B cell (primary cell): Measurements from ENCODE around the gene ACP5.

Experiments used
- CTCF ChIP-seq: fragments of 200-600 bp; IDR thresholded peaks from one replicate; pipeline ENCODE4 v1.8.0; 2022; ENCODE audit warnings: antibody characterized with exemption, mild to moderate bottlenecking
- EZH2 ChIP-seq: IDR thresholded peaks from 2 replicates; pipeline ENCODE4 v1.6.1; 2012; ENCODE audit warnings: borderline replicate concordance, low read depth, mild to moderate bottlenecking, moderate library complexity, low read length; ENCODE audit not compliant: insufficient read depth, poor library complexity, severe bottlenecking

DNA sequence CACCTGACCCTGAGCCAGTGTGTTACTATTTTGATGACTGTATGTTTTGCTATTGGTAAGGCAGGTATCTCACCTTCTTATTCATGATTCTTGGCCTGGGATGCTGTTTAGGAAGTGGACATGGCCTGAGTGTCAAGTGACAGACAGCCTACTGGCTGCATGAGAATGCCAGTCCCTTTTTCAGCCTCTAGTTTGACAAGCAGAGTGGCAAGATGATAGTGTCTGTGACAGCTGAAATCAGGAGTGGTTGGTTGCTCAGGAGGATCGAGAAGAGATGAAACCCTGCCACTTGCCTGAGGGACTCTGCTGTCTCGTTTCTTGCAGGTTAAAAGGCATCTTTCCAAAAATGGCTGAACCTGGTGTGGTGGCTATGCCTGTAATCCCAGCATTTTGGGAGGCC lies 11.3 kb downstream of the ACP5 start:
- no peak for TF ChIP-seq CTCF
- TF ChIP-seq EZH2 = no peak
